GM19372 (cell line): ENCODE data around the gene SLC46A3.
"Not testable (repeated sequence)": the region's sequence is repeated elsewhere in the genome, so short reads cannot be mapped to it uniquely, and the experiment has no call there.

Source experiments
- ATAC-seq: cut with Tn5 transposase; IDR thresholded peaks from one replicate; pipeline ENCODE4 v1.9.1; 2021; ENCODE audit warnings: mild to moderate bottlenecking, low read depth, moderate library complexity; ENCODE audit not compliant: unreplicated experiment

Gene SLC46A3

GRCh38 chr13:28685892-28686291 is 32.9 kb downstream of the SLC46A3 start:
- no peak for ATAC-seq

GRCh38 chr13:28685114-28685513 is 33.7 kb downstream of the SLC46A3 start:
- ATAC-seq, result no peak

- ATAC-seq, result no peak
Observed at GRCh38 chr13:28684257-28684656, 34.5 kb downstream of the SLC46A3 start.

GRCh38 chr13:28683169-28683568 is 35.6 kb downstream of the SLC46A3 start:
- not testable (repeated sequence) for ATAC-seq

- ATAC-seq, result no peak
Observed at GRCh38 chr13:28680541-28680940, 38.2 kb downstream of the SLC46A3 start.

- no peak for ATAC-seq
Observed at GRCh38 chr13:28679628-28680027, 39.1 kb downstream of the SLC46A3 start.

GRCh38 chr13:28678809-28679208 is 40.0 kb downstream of the SLC46A3 start:
- ATAC-seq, result no peak

- ATAC-seq, result no peak
Observed at GRCh38 chr13:28671126-28671792, 47.5 kb downstream of the SLC46A3 start.

- ATAC-seq, result no peak
Observed at GRCh38 chr13:28666897-28667488, 51.8 kb downstream of the SLC46A3 start.

GRCh38 chr13:28659621-28659970 is 59.2 kb downstream of the SLC46A3 start:
- no peak for ATAC-seq

GRCh38 chr13:28658796-28659620 is 59.8 kb downstream of the SLC46A3 start, which contains the start of gene POMP:
TSS of gene POMP (plus strand) at chr13:28659130. CDS start at chr13:28659185, 55 bp downstream.
- ATAC-seq, result peak; percentile 82

- peak; percentile 14 for ATAC-seq
Observed at GRCh38 chr13:28658539-28658795, 60.3 kb downstream of the SLC46A3 start.

GRCh38 chr13:28657784-28658538 is 60.8 kb downstream of the SLC46A3 start:
- no peak for ATAC-seq

GRCh38 chr13:28655561-28655960 is 63.2 kb downstream of the SLC46A3 start:
- no peak for ATAC-seq

- no peak for ATAC-seq
Observed at GRCh38 chr13:28654276-28654675, 64.5 kb downstream of the SLC46A3 start.

GRCh38 chr13:28653111-28653510 is 65.7 kb downstream of the SLC46A3 start:
- ATAC-seq, result no peak

GRCh38 chr13:28651810-28652401 is 66.9 kb downstream of the SLC46A3 start:
- no peak for ATAC-seq

GRCh38 chr13:28650284-28650683 is 68.5 kb downstream of the SLC46A3 start:
- no peak for ATAC-seq
